ENCODE results near the gene ADSL.
A peak's percentile ranks its signal among the peaks of the same experiment; 100 is the strongest.

ADSL gene

GRCh38 chr22:40414838-40415505, 68.7 kb downstream of the ADSL start:
- no peak for TF ChIP-seq CTCF (IDR thresholded peaks at IDR 0.05; ENCODE audit: insufficient read depth, low read length, poor library complexity, severe bottlenecking)
- no peak for DNase-seq (ENCODE audit: extremely low read depth, insufficient read length)
- H3K36me3 ChIP-seq (ENCODE audit: control insufficient read depth, insufficient read depth, low read length): peaks cover 42% of the 10 kb centered on the region
- H3K4me3 ChIP-seq (replicated peaks; ENCODE audit: low read depth, low read length): no peak overlapping the region
- no peaks in the 10 kb centered on the region for H3K27me3 ChIP-seq (replicated peaks; ENCODE audit: control insufficient read depth, insufficient read depth, low read length)

GRCh38 chr22:40415531-40416266, 69.4 kb downstream of the ADSL start:
- H3K36me3 ChIP-seq (ENCODE audit: control insufficient read depth, insufficient read depth, low read length): peaks cover 43% of the 10 kb centered on the region
- no peak for TF ChIP-seq CTCF (IDR thresholded peaks at IDR 0.05; ENCODE audit: insufficient read depth, low read length, poor library complexity, severe bottlenecking)
- no peak overlapping the region for H3K4me3 ChIP-seq (replicated peaks; ENCODE audit: low read depth, low read length)
- no peaks in the 10 kb centered on the region for H3K27me3 ChIP-seq (replicated peaks; ENCODE audit: control insufficient read depth, insufficient read depth, low read length)
- DNase-seq (ENCODE audit: extremely low read depth, insufficient read length): peak; percentile 57

- peaks cover 43% of the 10 kb centered on the region for H3K36me3 ChIP-seq (ENCODE audit: control insufficient read depth, insufficient read depth, low read length)
- no peak for DNase-seq (ENCODE audit: extremely low read depth, insufficient read length)
- no peak for TF ChIP-seq CTCF (IDR thresholded peaks at IDR 0.05; ENCODE audit: insufficient read depth, low read length, poor library complexity, severe bottlenecking)
- no peak overlapping the region for H3K4me3 ChIP-seq (replicated peaks; ENCODE audit: low read depth, low read length)
- H3K27me3 ChIP-seq (replicated peaks; ENCODE audit: control insufficient read depth, insufficient read depth, low read length): no peaks in the 10 kb centered on the region
Observed at GRCh38 chr22:40416267-40416570, 69.9 kb downstream of the ADSL start.

- no peak for TF ChIP-seq CTCF (IDR thresholded peaks at IDR 0.05; ENCODE audit: insufficient read depth, low read length, poor library complexity, severe bottlenecking)
- no peak for DNase-seq (ENCODE audit: extremely low read depth, insufficient read length)
- Histone ChIP-seq H3K36me3 (ENCODE audit: control insufficient read depth, insufficient read depth, low read length) (peaks cover 42% of the 10 kb centered on the region), H3K27me3 (replicated peaks; ENCODE audit: control insufficient read depth, insufficient read depth, low read length) (no peaks in the 10 kb centered on the region), H3K4me3 (replicated peaks; ENCODE audit: low read depth, low read length) (no peak overlapping the region)
Observed at GRCh38 chr22:40416636-40417035, 70.3 kb downstream of the ADSL start.

- no peak for DNase-seq (ENCODE audit: extremely low read depth, insufficient read length)
- no peak overlapping the region for H3K4me3 ChIP-seq (replicated peaks; ENCODE audit: low read depth, low read length)
- no peaks in the 10 kb centered on the region for H3K27me3 ChIP-seq (replicated peaks; ENCODE audit: control insufficient read depth, insufficient read depth, low read length)
- no peak for TF ChIP-seq CTCF (IDR thresholded peaks at IDR 0.05; ENCODE audit: insufficient read depth, low read length, poor library complexity, severe bottlenecking)
- H3K36me3 ChIP-seq (ENCODE audit: control insufficient read depth, insufficient read depth, low read length): peaks cover 42% of the 10 kb centered on the region
Observed at GRCh38 chr22:40417041-40417440, 70.7 kb downstream of the ADSL start.

Measured in GM06990 (cell line).